ENCODE results near the gene BRIP1. TPM values are rescaled to one million over a fixed set of nuclear protein-coding genes. Genes with fewer than 3 reads are reported as not detected.

BRIP1 gene
- total RNA-seq, 4 donors from 2014 or later = 0.13 to 0.79 (median 0.38) TPM

DNA sequence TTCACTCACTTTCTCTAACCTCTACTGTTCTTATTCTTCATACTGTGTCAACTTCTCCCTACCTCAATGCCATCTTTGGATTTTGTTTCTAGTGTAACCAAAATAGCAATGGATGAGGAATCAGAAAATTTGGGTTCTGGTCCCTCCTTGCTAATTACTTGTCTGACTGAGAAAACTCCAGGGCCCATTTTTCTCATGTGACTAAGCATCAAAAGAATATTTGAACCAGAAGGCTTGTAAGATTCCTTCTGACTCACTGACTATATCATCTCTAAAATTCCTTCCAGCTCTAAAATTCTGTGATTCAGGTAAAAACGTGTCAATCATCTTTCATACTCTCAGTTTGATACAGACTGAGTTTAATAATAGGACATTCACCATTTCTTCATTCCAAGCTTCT, 57.9 kb downstream of the BRIP1 start:
- DNase-seq (ENCODE audit: low spot score) = no peak
- TF ChIP-seq, protein P1, sequence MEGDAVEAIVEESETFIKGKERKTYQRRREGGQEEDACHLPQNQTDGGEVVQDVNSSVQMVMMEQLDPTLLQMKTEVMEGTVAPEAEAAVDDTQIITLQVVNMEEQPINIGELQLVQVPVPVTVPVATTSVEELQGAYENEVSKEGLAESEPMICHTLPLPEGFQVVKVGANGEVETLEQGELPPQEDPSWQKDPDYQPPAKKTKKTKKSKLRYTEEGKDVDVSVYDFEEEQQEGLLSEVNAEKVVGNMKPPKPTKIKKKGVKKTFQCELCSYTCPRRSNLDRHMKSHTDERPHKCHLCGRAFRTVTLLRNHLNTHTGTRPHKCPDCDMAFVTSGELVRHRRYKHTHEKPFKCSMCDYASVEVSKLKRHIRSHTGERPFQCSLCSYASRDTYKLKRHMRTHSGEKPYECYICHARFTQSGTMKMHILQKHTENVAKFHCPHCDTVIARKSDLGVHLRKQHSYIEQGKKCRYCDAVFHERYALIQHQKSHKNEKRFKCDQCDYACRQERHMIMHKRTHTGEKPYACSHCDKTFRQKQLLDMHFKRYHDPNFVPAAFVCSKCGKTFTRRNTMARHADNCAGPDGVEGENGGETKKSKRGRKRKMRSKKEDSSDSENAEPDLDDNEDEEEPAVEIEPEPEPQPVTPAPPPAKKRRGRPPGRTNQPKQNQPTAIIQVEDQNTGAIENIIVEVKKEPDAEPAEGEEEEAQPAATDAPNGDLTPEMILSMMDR (IDR thresholded peaks at IDR 0.05) = no peak
- no peak for ATAC-seq (ENCODE audit: low FRiP score)

DNA sequence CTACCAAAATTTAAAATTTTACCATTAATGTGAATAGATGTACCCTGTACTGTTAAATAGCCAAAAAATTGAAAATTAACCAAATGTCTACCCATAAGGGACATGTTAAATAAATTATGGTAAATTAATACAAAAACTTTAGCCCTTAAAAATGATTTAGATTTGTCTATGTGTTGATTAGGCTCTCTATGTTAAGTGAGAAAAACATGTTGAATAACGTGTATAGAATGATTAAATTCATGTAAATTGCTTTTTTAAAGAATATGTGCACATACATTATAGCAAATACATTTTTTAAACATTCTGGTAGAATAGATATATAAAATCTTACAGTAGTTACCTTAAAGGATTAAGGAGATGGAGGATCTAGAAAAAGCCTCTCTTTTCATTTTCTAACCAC, 59.5 kb downstream of the BRIP1 start:
- TF ChIP-seq, protein P1 (IDR thresholded peaks at IDR 0.05) = no peak
- no peak for DNase-seq (ENCODE audit: low spot score)
- no peak for ATAC-seq (ENCODE audit: low FRiP score)

DNA sequence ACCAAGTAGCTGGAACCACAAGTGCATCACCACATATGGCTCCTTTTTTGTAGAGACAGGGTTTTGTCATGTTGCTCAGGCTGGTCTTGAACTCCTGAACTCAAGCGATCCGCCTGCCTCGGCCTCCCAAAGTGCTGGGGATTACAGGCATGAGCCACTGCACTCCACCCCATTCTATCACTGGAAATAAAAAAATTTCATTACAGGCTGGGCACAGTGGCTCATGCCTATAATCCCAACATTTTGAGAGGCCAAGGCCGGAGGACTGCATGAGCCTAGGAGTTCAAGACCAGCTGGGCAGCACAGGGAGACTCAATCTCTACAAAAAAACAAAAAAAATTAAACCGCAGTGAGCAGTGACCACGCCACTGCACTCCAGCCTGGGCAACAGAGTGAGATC, 60.1 kb downstream of the BRIP1 start:
- TF ChIP-seq, protein P1 (IDR thresholded peaks at IDR 0.05) = no peak
- ATAC-seq (ENCODE audit: low FRiP score) (no peak), DNase-seq (ENCODE audit: low spot score) (no peak)

DNA sequence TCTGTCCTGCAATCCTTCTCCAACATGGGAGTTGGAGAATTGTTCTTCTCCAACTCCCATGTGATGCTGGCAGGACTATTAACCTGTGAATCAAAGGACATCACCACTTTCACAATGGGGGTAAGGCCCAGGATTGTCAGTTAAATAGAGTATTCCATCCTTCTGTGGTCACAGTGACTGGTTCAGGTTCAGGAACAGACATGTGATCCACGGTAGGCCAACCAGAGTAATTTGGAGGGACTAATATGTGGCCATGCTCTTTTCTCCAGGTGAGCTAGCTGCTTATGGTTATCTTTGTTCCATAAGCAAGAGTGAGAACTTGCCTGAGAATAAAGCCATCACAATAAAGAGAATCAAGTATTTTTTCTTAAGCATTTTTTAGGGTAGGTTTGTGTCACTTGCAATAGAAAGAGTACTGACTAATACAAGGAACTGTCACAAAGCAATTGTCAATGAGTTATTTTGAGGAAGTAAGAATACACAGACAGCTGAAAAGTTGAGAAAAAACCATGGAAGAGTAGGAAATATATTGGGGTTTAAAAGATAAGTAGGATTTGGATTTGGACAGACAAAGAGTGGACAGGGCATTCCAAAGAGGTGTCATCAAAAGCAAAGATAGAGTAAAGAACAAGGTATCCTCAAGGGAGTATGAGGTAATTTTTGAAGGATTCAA, 63.4 kb downstream of the BRIP1 start:
- TF ChIP-seq, protein P1 (IDR thresholded peaks at IDR 0.05) = no peak
- ATAC-seq (ENCODE audit: low FRiP score) (no peak), DNase-seq (ENCODE audit: low spot score) (no peak)

DNA sequence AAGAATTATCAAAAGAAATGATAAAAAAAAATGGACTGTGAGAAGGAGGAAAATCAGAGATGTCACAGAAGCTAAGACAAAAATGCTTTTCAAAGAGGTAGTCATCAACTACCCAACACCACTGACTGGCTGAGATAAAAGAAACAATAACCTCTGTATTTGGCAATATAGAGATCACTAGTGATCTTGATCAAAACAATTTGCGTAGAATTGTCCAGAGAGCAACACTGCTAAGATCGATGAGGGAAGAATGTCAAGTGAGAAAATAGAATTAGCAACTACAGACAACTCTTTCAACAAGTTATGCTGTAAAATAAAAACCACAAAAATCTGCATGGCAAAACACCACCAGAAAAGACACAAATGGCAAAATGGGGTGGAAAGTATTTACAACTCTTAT, 66.0 kb downstream of the BRIP1 start:
- DNase-seq (ENCODE audit: low spot score) (no peak), ATAC-seq (ENCODE audit: low FRiP score) (no peak)
- TF ChIP-seq, protein P1 (IDR thresholded peaks at IDR 0.05) = no peak

DNA sequence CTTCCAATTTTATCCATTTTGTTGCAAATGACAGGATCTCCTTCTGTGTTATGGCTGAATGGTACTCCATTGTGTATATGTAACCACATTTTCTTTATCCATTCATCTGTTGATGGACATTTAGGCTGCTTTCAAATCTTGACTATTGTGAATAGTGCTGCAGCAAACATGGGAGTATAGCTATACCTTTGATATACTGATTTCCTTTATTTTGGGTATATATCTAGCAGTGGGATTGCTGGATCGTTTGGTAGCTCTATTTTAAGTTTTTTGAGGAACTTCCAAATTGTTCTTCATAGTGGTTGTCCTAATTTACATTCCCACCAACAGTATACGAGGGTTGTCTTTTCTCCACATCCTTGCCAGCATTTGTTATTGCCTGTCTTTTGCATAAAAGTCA, 67.8 kb downstream of the BRIP1 start:
- no peak for ATAC-seq (ENCODE audit: low FRiP score)
- no peak for DNase-seq (ENCODE audit: low spot score)
- TF ChIP-seq, protein P1 (IDR thresholded peaks at IDR 0.05) = no peak

DNA sequence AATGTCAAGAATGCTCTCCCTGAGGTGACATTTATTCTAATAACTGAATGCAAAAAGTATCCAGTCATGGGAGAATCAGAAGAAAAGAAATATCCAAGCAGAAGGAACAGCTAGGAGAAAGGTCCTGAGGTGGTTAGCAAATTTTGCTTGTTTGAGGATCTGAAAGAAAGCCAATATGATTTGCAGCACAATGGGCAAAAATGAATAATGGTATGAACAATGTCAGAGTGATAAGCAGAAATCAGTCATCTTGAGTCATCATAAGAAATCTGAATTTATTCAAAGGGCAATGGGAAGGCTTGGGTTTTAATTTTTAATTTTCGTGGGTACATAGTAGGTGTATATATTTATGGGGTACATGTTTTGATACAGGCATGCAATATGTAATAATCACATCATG, 68.5 kb downstream of the BRIP1 start:
- TF ChIP-seq, protein P1 (IDR thresholded peaks at IDR 0.05) = no peak
- no peak for DNase-seq (ENCODE audit: low spot score)
- ATAC-seq (ENCODE audit: low FRiP score) = no peak

All from omental fat pad (tissue), 4 donors.